Stimulated activated CD4-positive, alpha-beta T cell treated with anti-CD3 and anti-CD28 coated beads, Interleukin-1b, Interleukin-23, amount 100 ng/mL, for 1 hour (primary cell): ENCODE data around the gene BMP8A.
"Not testable (repeated sequence)": the region's sequence is repeated elsewhere in the genome, so short reads cannot be mapped to it uniquely, and the experiment has no call there.

Experiments
- DNase-seq, 2 donors: peaks; one replicate each; pipeline ENCODE4 v3.0.0-alpha.2; 2020; ENCODE audit warnings: low read depth in 2 of 2

Gene BMP8A

GRCh38 chr1:39507230-39507928 is 15.9 kb downstream of the BMP8A start:
- no peak for DNase-seq

- DNase-seq, result no peak
These were observed 16.8 kb downstream of the BMP8A start for GRCh38 chr1:39508266-39508665.

GRCh38 chr1:39508857-39509305 is 17.4 kb downstream of the BMP8A start:
- DNase-seq, result no peak

- no peak for DNase-seq
These were observed 18.0 kb downstream of the BMP8A start for GRCh38 chr1:39509360-39510009.

- not testable (repeated sequence) for DNase-seq
These were observed 19.2 kb downstream of the BMP8A start for GRCh38 chr1:39510570-39511186.

- not testable (repeated sequence) for DNase-seq
These were observed 20.0 kb downstream of the BMP8A start for GRCh38 chr1:39511477-39511876.

GRCh38 chr1:39512234-39512847 is 20.9 kb downstream of the BMP8A start:
- DNase-seq, result not testable (repeated sequence)

GRCh38 chr1:39514710-39515124 is 23.3 kb downstream of the BMP8A start:
- DNase-seq, result not testable (repeated sequence)

- DNase-seq, result not testable (repeated sequence)
These were observed 24.0 kb downstream of the BMP8A start for GRCh38 chr1:39515131-39516086.

GRCh38 chr1:39516841-39517240 is 25.4 kb downstream of the BMP8A start:
- not testable (repeated sequence) for DNase-seq

GRCh38 chr1:39517936-39518335 is 26.5 kb downstream of the BMP8A start:
- DNase-seq, result not testable (repeated sequence)

- not testable (repeated sequence) for DNase-seq
These were observed 27.9 kb downstream of the BMP8A start for GRCh38 chr1:39519376-39519775.

- DNase-seq, result not testable (repeated sequence)
These were observed 30.8 kb downstream of the BMP8A start for GRCh38 chr1:39522221-39522620.

GRCh38 chr1:39522661-39523567 is 31.5 kb downstream of the BMP8A start:
- DNase-seq, result no peak

GRCh38 chr1:39524171-39524570 is 32.7 kb downstream of the BMP8A start:
- DNase-seq, result no peak

GRCh38 chr1:39524591-39525365 is 33.3 kb downstream of the BMP8A start:
- DNase-seq, result no peak

GRCh38 chr1:39525366-39526165 is 34.1 kb downstream of the BMP8A start:
- DNase-seq, result no peak

- no peak for DNase-seq
These were observed 35.2 kb downstream of the BMP8A start for GRCh38 chr1:39526466-39527189.
